Stomach (tissue), 4 donors: ENCODE data around the gene RNF39.

Source experiments
- EP300 ChIP-seq: sonication (generic); formaldehyde crosslinking; IDR thresholded peaks from one replicate; pipeline ENCODE4 v1.6.1; 2017; ENCODE audit warnings: antibody characterized with exemption
- POLR2A ChIP-seq, 4 donors: fragments of 450-650 bp; IDR thresholded peaks; one replicate each; pipeline ENCODE4 v1.6.1; 2016; ENCODE audit warnings: antibody characterized with exemption in 4 of 4, control low read depth in 2 of 4, mild to moderate bottlenecking in 1 of 4, moderate library complexity in 1 of 4
- TF ChIP-seq, protein P1 (sequence below), 7 experiments: fragments of 450-650 bp in 4 of 7; fragments of 200-600 bp in 3 of 7; sonication (generic) in 3 of 7; IDR thresholded peaks; one replicate each; pipeline ENCODE4 v1.5.1; 2016 to 2019; ENCODE audit warnings: antibody characterized with exemption in 7 of 7, control low read depth in 2 of 7, mild to moderate bottlenecking in 1 of 7

DNA sequence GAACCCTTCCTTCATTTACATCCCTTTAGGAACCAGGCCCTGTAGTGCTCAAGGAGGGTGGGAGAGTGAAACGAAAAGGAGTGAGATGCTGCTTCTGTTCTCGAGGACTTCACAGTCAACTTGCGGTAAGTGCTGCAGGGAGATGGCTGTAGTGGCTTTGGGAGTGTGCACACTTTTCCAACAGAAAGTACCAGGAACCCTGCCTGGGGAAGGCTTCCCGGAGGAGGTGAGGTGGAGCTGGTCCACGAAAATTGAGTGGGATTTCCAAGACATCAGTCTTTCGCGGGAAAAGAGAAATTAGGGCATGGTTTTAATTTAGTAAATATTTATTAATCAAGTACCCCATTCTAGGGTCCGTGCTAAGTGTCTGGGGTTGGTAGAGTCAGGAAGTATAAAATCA lies 24.6 kb upstream of the RNF39 start:
- TF ChIP-seq, protein P1, sequence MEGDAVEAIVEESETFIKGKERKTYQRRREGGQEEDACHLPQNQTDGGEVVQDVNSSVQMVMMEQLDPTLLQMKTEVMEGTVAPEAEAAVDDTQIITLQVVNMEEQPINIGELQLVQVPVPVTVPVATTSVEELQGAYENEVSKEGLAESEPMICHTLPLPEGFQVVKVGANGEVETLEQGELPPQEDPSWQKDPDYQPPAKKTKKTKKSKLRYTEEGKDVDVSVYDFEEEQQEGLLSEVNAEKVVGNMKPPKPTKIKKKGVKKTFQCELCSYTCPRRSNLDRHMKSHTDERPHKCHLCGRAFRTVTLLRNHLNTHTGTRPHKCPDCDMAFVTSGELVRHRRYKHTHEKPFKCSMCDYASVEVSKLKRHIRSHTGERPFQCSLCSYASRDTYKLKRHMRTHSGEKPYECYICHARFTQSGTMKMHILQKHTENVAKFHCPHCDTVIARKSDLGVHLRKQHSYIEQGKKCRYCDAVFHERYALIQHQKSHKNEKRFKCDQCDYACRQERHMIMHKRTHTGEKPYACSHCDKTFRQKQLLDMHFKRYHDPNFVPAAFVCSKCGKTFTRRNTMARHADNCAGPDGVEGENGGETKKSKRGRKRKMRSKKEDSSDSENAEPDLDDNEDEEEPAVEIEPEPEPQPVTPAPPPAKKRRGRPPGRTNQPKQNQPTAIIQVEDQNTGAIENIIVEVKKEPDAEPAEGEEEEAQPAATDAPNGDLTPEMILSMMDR (IDR thresholded peaks at IDR 0.05) = no peak
- TF ChIP-seq EP300 = no peak
- no peak for TF ChIP-seq POLR2A (IDR thresholded peaks at IDR 0.05)
